ENCODE results near the gene PNLIPRP1.

The PNLIPRP1 gene

DNA sequence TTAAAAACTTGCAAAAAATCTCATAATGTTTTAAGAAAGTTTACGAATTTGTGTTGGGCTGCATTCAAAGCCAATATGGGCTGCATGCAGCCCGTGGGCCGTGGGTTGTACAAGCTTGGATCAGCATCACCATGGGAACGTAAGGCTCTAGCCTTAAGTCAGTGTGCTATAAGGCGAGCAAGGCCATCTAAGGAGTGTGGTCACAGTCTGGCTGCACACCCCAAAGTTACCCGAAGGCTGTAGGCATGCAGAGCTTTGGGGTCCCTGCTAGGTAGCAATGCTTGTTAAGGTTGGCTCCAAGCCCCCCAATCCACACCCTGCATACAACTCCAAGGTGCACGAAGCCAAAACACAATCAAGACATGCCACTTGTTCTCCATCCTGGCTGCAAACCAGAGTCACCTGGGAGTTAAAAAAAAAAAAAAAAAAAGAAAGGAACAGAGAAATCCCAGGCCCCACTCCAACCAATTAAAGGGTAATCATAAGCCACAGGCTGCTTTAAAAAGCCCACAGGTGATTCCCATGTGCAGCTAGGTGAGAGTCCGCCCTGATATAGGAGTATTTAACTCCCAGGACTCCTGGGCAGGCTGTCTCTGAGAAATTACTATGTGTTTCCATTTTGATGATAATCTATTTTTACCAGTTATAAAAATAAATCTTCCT is 21.5 kb downstream of the PNLIPRP1 start:
- TF ChIP-seq MAX (IDR thresholded peaks at IDR 0.05) (no peak), USF1 (IDR thresholded peaks at IDR 0.05) (no peak), ZBTB7A (IDR thresholded peaks at IDR 0.05; ENCODE audit: low read depth) (no peak), EGR1 (IDR thresholded peaks at IDR 0.05) (no peak), FOXM1 (IDR thresholded peaks at IDR 0.05; ENCODE audit: borderline replicate concordance, low read depth) (no peak), TEAD4 (IDR thresholded peaks at IDR 0.05) (no peak), EP300 (IDR thresholded peaks at IDR 0.05; ENCODE audit: borderline replicate concordance) (no peak), RAD21 (IDR thresholded peaks at IDR 0.05; ENCODE audit: low read depth) (no peak), CREB1 (IDR thresholded peaks at IDR 0.05; ENCODE audit: low read depth) (no peak), TAF1 (IDR thresholded peaks at IDR 0.05; ENCODE audit: low read depth) (no peak), TCF12 (IDR thresholded peaks at IDR 0.05; ENCODE audit: low read depth) (no peak), YY1 (IDR thresholded peaks at IDR 0.05; ENCODE audit: low read depth) (no peak), NFIC (IDR thresholded peaks at IDR 0.05) (no peak)
- TF ChIP-seq, protein P1, sequence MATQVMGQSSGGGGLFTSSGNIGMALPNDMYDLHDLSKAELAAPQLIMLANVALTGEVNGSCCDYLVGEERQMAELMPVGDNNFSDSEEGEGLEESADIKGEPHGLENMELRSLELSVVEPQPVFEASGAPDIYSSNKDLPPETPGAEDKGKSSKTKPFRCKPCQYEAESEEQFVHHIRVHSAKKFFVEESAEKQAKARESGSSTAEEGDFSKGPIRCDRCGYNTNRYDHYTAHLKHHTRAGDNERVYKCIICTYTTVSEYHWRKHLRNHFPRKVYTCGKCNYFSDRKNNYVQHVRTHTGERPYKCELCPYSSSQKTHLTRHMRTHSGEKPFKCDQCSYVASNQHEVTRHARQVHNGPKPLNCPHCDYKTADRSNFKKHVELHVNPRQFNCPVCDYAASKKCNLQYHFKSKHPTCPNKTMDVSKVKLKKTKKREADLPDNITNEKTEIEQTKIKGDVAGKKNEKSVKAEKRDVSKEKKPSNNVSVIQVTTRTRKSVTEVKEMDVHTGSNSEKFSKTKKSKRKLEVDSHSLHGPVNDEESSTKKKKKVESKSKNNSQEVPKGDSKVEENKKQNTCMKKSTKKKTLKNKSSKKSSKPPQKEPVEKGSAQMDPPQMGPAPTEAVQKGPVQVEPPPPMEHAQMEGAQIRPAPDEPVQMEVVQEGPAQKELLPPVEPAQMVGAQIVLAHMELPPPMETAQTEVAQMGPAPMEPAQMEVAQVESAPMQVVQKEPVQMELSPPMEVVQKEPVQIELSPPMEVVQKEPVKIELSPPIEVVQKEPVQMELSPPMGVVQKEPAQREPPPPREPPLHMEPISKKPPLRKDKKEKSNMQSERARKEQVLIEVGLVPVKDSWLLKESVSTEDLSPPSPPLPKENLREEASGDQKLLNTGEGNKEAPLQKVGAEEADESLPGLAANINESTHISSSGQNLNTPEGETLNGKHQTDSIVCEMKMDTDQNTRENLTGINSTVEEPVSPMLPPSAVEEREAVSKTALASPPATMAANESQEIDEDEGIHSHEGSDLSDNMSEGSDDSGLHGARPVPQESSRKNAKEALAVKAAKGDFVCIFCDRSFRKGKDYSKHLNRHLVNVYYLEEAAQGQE (IDR thresholded peaks at IDR 0.05; ENCODE audit: low read depth): no peak

- TF ChIP-seq NFIC (IDR thresholded peaks at IDR 0.05) (no peak), TCF12 (IDR thresholded peaks at IDR 0.05; ENCODE audit: low read depth) (no peak), EGR1 (IDR thresholded peaks at IDR 0.05) (no peak), FOXM1 (IDR thresholded peaks at IDR 0.05; ENCODE audit: borderline replicate concordance, low read depth) (no peak), USF1 (IDR thresholded peaks at IDR 0.05) (no peak), RAD21 (IDR thresholded peaks at IDR 0.05; ENCODE audit: low read depth) (no peak), TAF1 (IDR thresholded peaks at IDR 0.05; ENCODE audit: low read depth) (no peak), EP300 (IDR thresholded peaks at IDR 0.05; ENCODE audit: borderline replicate concordance) (no peak), MAX (IDR thresholded peaks at IDR 0.05) (no peak), CEBPB (IDR thresholded peaks at IDR 0.05) (no peak), TEAD4 (IDR thresholded peaks at IDR 0.05) (no peak), YY1 (IDR thresholded peaks at IDR 0.05; ENCODE audit: low read depth) (no peak)
- TF ChIP-seq, protein P1 (IDR thresholded peaks at IDR 0.05; ENCODE audit: low read depth): no peak
Measured at GRCh38 chr10:116613471-116613870, 22.7 kb downstream of the PNLIPRP1 start.

DNA sequence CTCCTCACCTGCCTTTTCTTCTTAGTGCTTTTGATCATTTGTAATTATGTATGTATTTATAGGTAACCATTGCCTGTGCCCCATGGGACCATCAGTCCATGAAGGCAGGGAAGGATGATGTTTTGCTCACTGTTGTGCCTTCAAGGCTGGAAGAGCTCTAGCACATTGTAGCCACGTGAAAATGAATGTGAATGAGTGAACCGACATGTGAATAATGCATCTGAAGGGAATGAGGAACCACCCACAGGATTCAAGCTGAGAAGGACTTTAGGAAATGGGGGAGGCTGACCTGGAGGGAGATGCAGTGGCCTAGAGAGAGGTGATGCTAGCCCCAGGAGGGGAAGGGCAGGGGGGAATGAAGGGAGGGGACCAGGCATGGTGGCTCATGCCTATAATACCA is 24.0 kb downstream of the PNLIPRP1 start:
- no peak for TF ChIP-seq TAF1 (IDR thresholded peaks at IDR 0.05; ENCODE audit: low read depth)
- no peak for TF ChIP-seq EGR1 (IDR thresholded peaks at IDR 0.05)
- TF ChIP-seq TCF12 (IDR thresholded peaks at IDR 0.05; ENCODE audit: low read depth): no peak
- TF ChIP-seq FOXM1 (IDR thresholded peaks at IDR 0.05; ENCODE audit: borderline replicate concordance, low read depth): no peak
- TF ChIP-seq TEAD4 (IDR thresholded peaks at IDR 0.05): no peak
- no peak for TF ChIP-seq ZBTB7A (IDR thresholded peaks at IDR 0.05; ENCODE audit: low read depth)
- TF ChIP-seq USF1 (IDR thresholded peaks at IDR 0.05): no peak
- no peak for TF ChIP-seq CEBPB (IDR thresholded peaks at IDR 0.05)

GRCh38 chr10:116615199-116615776 is 24.5 kb downstream of the PNLIPRP1 start:
- TF ChIP-seq EGR1 (IDR thresholded peaks at IDR 0.05) (no peak), TAF1 (IDR thresholded peaks at IDR 0.05; ENCODE audit: low read depth) (no peak), CREB1 (IDR thresholded peaks at IDR 0.05; ENCODE audit: low read depth) (no peak), ZBTB7A (IDR thresholded peaks at IDR 0.05; ENCODE audit: low read depth) (no peak)

Data from Ishikawa (cell line).